T47D (cell line): Measurements from ENCODE around the gene ATG7.
"Not testable (repeated sequence)": the region's sequence is repeated elsewhere in the genome, so short reads cannot be mapped to it uniquely, and the experiment has no call there.

Experiments
- DNase-seq, 2 experiments: peaks; one replicate each; pipeline versions ENCODE4 v3.0.0 to v3.0.0-alpha.2; 2011 to 2012; ENCODE audit warnings: low read depth in 1 of 2, low spot score in 1 of 2
- JUND ChIP-seq: IDR thresholded peaks from 2 replicates; pipeline ENCODE4 v1.6.1; 2012; ENCODE audit warnings: low read depth
- in situ Hi-C: cut with HindIII; loops from 2 replicates; pipeline ENCODE4 v1.10.0; 2016; ENCODE audit warnings: low sequenced_read_pairs, low pct_unique_long_range_greater_than_20kb

ATG7 gene

DNA sequence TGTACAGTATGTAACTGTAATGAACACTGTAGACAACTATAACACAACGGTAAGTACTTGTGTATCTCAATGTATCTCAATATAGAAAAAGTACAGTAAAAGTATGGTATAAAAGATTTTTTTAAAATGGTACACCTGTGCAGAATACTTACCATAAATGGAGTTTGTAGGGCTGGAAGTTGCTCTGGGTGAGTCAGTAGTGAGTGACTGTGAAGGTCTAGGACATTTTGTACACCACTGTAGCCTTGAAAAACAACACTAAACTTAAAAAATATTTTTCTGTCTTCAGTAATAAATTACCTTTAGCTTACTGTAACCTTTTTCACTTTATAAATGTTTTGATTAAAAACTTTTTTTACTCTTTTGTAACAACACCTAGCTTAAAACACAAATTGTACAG, 142.9 kb downstream of the ATG7 start:
- DNase-seq = no peak
- in situ Hi-C loops = no loop called here

DNA sequence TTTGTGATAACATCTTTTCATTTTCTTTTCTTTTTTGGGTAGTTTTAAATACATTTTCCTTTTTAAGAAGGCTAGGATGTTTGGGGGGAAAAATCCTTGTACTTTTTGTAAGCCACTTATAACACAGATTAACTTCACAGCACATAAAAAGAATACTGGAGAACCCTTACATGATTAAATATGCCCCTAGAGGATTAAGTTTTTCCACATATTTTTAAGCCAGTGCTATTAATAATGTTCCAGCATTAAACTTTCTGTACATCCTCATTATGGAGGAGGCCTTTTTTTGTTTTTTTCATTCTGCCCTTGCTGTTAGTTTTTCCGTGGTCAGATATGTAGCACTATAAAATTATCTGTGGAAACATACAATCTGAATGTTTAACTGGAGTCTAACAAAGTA, 147.9 kb downstream of the ATG7 start:
- no peak for DNase-seq
- no peak for TF ChIP-seq JUND
- in situ Hi-C loops = no loop called here

More for the DNA sequence above, 142.9 kb downstream of the ATG7 start:
- no peak for TF ChIP-seq JUND

DNA sequence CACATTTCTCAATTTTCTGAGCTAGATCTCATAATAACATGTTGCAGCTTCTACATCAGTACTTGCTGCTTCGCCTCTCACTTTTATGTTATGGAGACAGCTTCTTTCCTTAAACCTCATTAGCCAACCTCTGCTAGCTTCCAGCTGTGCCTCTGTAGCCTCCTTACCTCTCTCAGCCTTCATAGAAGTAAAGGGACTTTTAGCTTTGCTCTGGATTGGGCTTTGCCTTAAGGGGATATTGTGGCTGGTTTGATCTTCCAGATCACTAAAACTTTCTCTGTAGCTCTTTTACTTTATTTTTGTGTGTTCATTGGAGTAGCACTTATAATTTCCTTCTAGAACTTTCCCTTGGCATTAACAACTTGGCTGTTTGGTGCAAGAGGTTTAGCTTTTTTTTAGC, 150.1 kb downstream of the ATG7 start:
- in situ Hi-C loops = no loop called here
- TF ChIP-seq JUND = no peak
- no peak for DNase-seq

DNA sequence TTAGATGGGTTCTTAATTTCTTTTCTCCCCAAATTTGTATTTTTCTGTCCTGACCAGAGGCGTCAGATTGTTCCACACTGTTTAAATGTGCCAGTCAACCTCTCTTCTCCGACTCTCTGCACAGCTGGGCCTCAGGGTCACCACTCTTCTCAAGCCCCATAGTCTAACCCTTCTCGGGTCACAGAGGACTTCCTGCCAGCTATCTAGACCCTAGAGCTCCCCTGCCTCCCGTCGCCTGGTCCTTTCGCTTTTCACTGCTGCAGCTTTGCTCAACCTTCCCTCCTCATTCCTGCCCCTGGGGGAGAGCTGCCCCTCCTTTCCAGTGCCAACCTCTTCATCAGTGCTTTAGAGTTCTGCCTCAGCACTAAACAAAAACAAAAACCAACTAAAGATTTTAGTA, 151.7 kb downstream of the ATG7 start:
- no peak for DNase-seq
- TF ChIP-seq JUND = no peak
- in situ Hi-C loops = no loop called here

DNA sequence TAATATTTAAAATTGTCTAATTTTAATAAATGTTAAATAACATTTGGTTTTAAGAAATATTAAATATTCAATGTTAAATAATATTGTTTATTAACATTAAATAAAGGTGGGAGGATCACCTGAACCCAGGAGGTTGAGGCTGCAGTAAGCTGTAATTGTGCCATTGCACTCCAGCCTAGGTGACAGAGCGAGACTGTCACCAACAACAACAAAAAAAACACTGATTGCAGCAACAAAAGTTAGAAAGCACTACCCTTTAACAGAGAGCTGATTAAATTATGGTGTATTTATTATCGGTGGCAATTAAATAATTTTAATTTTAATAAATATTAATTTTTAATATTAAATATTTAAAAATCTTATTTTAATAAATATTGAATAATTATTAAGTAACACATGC, 152.1 kb downstream of the ATG7 start:
- no peak for DNase-seq
- in situ Hi-C loops = no loop called here
- no peak for TF ChIP-seq JUND

DNA sequence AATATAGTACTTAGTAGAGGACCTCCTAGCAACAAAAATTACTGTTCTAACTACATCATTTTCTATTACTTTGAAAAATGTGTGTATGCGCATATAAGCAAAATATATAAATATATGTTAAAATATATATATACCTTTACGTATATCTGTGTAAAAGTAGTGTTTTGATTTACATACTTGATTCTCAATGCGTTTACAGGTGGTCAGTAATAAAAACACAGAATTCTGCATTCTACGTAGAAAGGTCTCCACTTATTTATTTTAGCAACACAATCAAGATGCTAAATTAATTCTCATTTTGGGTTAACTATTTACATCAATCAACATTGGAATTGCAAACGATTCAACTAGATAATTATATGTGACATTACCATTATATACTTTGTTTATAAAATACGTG, 158.0 kb downstream of the ATG7 start:
- DNase-seq = no peak
- in situ Hi-C loops = no loop called here
- no peak for TF ChIP-seq JUND

DNA sequence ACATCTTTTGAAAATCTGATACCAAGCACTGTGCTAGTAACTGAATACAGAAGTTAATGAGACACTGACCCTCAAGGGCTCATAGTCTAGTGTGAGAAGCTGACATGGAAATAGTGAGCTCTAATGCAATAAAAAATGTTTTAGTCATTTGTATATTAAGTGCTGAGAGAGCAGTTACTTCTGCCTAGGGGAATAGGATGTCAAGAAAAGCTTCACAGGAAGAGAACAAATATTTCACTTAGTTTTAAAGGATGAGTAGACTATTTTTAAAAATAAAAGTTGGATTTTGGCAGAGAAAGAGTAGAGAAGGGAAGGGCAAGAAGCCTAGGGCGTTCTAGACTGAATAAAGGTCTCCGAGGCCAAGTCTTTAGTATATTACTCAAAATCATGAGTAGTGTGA, 158.4 kb downstream of the ATG7 start:
- no peak for TF ChIP-seq JUND
- in situ Hi-C loops = no loop called here

DNA sequence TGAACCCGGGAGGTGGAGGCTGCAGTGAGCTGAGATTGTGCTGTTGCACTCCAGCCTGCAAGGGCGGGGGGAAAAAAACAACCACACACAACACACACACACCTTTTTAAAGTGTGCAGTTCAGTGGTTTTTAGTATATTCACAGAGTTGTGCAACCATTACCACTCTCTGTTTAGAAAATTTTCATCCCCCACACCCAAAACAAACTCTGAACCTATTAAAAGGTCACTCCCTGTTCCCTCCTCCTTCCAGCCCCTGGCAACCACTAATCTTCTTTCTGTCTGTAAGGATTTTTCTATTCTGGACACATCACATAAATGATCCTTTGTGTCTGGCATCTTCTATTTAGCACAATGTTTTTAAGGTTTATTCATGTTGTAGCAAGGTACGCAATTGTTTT, 159.1 kb downstream of the ATG7 start:
- in situ Hi-C loops = no loop called here
- DNase-seq = no peak
- no peak for TF ChIP-seq JUND

More for the DNA sequence above, 158.4 kb downstream of the ATG7 start:
- no peak for DNase-seq

DNA sequence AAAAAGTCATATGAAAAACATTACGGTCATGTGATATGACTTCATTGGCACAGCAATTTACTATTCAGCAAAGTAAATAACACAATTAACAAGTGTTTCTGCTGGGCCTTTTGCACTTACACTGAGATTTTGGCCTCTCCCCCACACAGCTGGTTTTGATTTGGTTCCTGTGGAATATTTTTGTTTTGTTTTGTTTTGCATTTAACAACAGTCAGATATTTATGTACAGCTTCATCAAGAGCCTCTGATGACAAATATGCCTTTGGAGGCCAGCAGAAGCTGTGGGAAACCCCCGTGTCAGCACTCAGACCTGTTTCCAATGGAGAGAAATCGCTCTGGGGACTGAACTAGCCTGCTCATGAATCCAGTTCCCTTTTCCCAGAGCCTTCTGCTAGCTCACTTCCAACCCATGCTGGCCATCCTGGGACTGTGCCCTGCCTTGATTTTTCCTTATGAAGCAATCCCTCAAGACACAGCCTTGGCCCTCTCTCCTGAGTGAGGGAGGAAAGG, 161.9 kb downstream of the ATG7 start:
- TF ChIP-seq JUND = no peak

DNA sequence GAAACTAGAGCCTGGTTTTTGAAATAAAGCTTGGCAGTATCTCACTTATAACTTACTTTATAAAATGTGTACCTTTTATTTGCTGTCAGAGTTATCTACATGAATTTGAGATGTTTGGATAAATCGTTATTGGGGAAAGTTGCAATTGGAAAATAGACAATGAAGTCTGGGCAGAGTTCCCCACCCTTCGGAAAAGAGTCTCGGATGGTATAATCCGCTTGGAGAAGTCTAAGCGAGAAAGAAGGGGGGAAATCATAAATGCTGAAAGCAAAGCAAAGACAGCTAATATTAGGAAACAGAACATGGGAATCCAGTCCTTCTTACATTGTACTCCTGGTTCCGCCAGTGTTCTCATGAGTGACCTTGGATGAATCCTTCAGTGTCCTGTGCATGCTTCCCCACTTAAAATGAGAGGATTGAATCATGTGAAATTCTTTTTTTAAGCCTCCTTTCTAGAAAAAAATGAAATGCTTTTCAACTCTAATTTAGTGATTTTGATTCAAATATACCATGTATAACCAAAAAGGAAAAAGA, 162.4 kb downstream of the ATG7 start:
- DNase-seq = no peak
- in situ Hi-C loops = no loop called here
- no peak for TF ChIP-seq JUND

More for the DNA sequence above, 161.9 kb downstream of the ATG7 start:
- in situ Hi-C loops = no loop called here
- no peak for DNase-seq

DNA sequence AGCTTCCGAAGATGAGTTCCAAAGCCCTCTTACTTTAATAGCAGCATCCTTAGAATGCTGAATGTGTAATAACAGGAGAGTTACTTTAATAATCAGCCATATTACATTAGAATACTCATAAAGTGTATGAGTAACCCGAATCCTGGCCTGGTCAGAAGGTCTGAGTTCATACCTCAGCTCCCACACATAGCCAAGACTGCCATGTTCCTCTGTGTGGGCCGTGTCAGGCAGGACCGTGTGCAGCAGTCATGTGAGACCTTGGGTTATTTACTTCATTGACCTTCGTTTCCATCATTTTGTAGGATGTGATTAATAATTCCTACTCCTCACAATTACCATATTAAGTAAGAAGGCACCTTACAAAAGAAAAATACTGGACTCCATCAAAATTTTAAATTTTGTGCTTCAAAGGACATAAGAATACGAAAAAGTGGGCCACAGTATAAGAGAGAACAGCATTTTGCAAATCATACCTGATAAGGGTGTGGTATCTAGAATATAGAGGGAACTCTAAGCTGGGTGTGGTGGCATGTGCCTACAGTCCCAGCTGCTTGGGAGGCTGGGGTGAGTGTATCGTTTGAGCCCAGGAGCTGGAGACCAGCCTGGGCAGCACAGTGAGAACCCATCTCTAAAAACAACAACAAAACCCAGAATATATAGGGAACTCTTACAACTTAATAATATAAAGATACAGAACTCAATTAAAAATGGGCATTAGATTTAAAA, 163.4 kb downstream of the ATG7 start:
- DNase-seq = no peak
- TF ChIP-seq JUND = no peak
- in situ Hi-C loops = no loop called here

DNA sequence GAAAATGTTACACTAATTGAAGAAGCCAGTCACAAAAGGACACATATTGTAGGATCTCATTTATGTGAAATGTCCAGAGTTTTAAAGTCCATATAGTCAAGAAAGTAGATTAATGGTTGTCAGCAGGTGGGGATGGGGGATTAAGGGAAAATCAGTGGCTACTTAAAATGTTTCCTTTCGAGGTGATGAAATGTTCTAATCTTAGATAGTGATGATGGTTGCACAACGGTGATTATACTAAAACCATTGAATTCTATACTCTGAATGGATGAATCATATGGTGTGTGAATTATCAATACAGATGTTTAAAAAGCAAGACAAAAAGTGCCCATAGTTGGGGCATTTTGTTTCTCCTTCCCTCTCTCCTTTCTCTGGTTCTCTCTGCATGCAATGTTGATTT, 164.6 kb downstream of the ATG7 start:
- TF ChIP-seq JUND = no peak
- in situ Hi-C loops = no loop called here
- no peak for DNase-seq

DNA sequence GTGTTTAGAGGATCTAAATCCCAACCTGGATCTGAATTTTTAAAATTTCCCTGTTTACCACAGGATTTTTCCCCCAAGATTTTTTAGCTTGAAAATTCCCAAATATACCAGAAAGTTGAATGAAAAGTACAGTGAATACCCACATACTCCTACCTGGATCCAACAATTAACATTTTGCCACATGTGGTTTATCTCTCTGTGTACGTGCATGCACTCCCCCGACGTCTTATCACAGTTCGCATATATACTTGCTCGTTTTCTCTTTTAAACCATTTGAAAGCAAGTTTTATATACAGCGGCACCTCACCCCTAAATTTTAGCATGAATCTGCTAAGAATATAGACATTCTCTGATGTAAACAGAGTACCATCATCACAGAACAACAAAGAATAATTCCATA, 165.3 kb downstream of the ATG7 start:
- in situ Hi-C loops = no loop called here
- DNase-seq = no peak
- no peak for TF ChIP-seq JUND

DNA sequence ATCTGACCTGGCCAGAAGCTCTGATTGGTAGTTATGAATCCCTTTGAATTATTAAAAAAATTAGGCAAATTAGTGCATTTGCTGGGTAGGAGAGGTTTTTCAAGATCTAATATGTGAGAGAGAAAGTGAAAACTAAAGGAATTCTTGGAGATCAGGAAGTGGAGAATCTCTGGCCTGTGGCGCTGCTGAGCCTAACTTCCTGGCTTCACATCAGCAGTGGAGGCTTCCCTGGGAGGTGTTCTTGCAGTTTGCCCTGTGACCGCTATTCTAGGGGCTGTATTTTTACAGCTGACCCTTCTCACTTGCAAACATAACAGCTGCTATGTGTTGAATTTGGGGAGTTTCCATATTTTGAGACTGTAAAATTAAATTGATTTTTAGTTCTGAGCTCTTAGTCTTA, 166.4 kb downstream of the ATG7 start:
- no peak for TF ChIP-seq JUND
- in situ Hi-C loops = no loop called here

DNA sequence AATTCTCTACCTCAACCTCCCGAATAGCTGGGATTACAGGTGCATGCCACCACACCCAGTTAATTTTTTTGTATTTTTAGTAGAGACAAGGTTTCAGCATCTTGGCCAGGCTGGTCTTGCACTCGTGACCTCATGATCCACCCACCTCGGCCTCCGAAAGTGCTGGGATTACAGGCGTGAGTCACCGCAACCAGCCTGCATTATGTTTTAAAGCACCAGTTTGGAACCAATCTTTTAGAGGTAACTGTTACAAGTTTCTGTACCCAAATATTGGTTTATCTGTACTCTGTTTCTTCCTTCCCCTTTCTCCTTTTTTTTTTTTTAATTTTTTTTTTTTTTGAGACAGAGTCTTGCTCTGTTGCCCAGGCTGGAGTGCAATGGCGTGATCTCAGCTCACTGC, 169.1 kb downstream of the ATG7 start:
- in situ Hi-C loops, DNase-seq: not testable (repeated sequence)

More for the DNA sequence above, 166.4 kb downstream of the ATG7 start:
- no peak for DNase-seq
